HepG2 (cell line): ENCODE measurements around the gene CREB1. TPM values are rescaled to one million over a fixed set of nuclear protein-coding genes. Genes with fewer than 3 reads are reported as not detected.

ENCODE experiments used
- ATAC-seq: fragments of 200-7000 bp; cut with Tn5 transposase; 3 replicates; pipeline ENCODE4 v1.9.1; 2020; ENCODE audit warnings: mild to moderate bottlenecking, moderate library complexity
- BruUV-seq: library from RNA; stranded (reverse); fragments of 400-500 nt; replicated peaks from 2 replicates; lab custom pipeline; 2021; lab: Mats Ljungman, UMichigan
- CTCF ChIA-PET: fragments of 300-600 bp; formaldehyde crosslinking; extraction: SDS; loops from one replicate; lab custom pipeline; 2021; ENCODE audit warnings: low total read pairs, inconsistent platforms, low intra/inter-chr PET ratio; lab: Yijun Ruan, JAX
- POLR2A ChIA-PET: fragments of 350-600 bp; sonication (Branson Sonifier 250); formaldehyde crosslinking; loops from one replicate; lab custom pipeline; 2020; ENCODE audit warnings: antibody characterized with exemption, inconsistent platforms; lab: Yijun Ruan, JAX
- DNase-seq: peaks from one replicate; pipeline ENCODE4 v3.0.0-alpha.2; 2015; ENCODE audit warnings: low spot score
- FAIRE-seq: peaks from 3 replicates; lab custom pipeline; 2011; peaks lifted over from hg19 to GRCh38; lab: Jason Lieb, UNC
- H2AFZ ChIP-seq: one replicate; pipeline ENCODE4 v1.6.1; 2011; ENCODE audit warnings: low read length, inconsistent platforms
- H3K27ac ChIP-seq: fragments of 300-600 bp; 3 replicates; pipeline ENCODE4 v1.8.0; 2011; ENCODE audit warnings: mixed run types, mild to moderate bottlenecking, mixed read lengths, low read length, inconsistent platforms; ENCODE audit not compliant: insufficient read depth; ENCODE audit errors: extremely low read length
- H3K27me3 ChIP-seq, 2 experiments: fragments of 200-600 bp in 1 of 2; 2 replicates in 1 of 2; 3 replicates in 1 of 2; pipeline versions ENCODE4 v1.6.0 to v1.8.0; 2011; ENCODE audit warnings: low read length in 2 of 2, mild to moderate bottlenecking in 2 of 2, moderate library complexity in 2 of 2, inconsistent platforms in 1 of 2; ENCODE audit not compliant: insufficient read depth in 2 of 2, control insufficient read depth in 1 of 2
- H3K36me3 ChIP-seq, 2 experiments: fragments of 200-600 bp in 1 of 2; replicated peaks in 1 of 2; 2 replicates in 1 of 2; 3 replicates in 1 of 2; pipeline versions ENCODE4 v1.5.1 to v1.8.0; 2011; ENCODE audit warnings: low read length in 2 of 2, inconsistent platforms in 1 of 2; ENCODE audit not compliant: insufficient read depth in 2 of 2, control insufficient read depth in 1 of 2
- H3K4me1 ChIP-seq: 2 replicates; pipeline ENCODE4 v1.5.1; 2012; ENCODE audit warnings: low read length, inconsistent platforms; ENCODE audit not compliant: insufficient read depth
- H3K4me2 ChIP-seq: 2 replicates; pipeline ENCODE4 v1.6.0; 2011; ENCODE audit warnings: low read depth, low read length, inconsistent platforms
- H3K4me3 ChIP-seq, 3 experiments: fragments of 200-600 bp in 1 of 3; sonication (generic), shearing (Covaris generic) in 1 of 3; replicated peaks in 1 of 3; 2 replicates each; pipeline ENCODE4 v1.5.1; 2011 to 2016; ENCODE audit warnings: low read length in 3 of 3, inconsistent platforms in 2 of 3, low read depth in 2 of 3, mild to moderate bottlenecking in 2 of 3, control low read depth in 1 of 3, mixed read lengths in 1 of 3; ENCODE audit not compliant: insufficient read depth in 1 of 3
- H3K79me2 ChIP-seq: one replicate; pipeline ENCODE4 v1.6.1; 2011; ENCODE audit warnings: low read length, inconsistent platforms; ENCODE audit not compliant: insufficient read depth
- H3K9ac ChIP-seq: 2 replicates; pipeline ENCODE4 v1.6.0; 2011; ENCODE audit warnings: mild to moderate bottlenecking, low read depth, low read length, inconsistent platforms; ENCODE audit not compliant: insufficient read depth
- H3K9me3 ChIP-seq: 2 replicates; pipeline ENCODE4 v1.5.1; 2012; ENCODE audit warnings: mild to moderate bottlenecking, low read length
- H4K20me1 ChIP-seq: 2 replicates; pipeline ENCODE4 v1.6.0; 2011; ENCODE audit warnings: inconsistent platforms, mild to moderate bottlenecking, low read length, moderate library complexity; ENCODE audit not compliant: insufficient read depth
- ELF4 ChIP-seq: sonication (generic); formaldehyde crosslinking; IDR thresholded peaks from 2 replicates; pipeline ENCODE4 v1.5.0; 2020; ENCODE audit warnings: missing genetic modification reagents, mild to moderate bottlenecking, moderate library complexity, borderline replicate concordance
- KDM4B ChIP-seq: sonication (generic); formaldehyde crosslinking; IDR thresholded peaks from 2 replicates; pipeline ENCODE4 v1.4.0; 2020; ENCODE audit warnings: missing genetic modification reagents
- REPIN1 ChIP-seq: sonication (generic); formaldehyde crosslinking; IDR thresholded peaks from 2 replicates; pipeline ENCODE4 v1.8.0; 2022; ENCODE audit warnings: missing genetic modification reagents, low read depth, mild to moderate bottlenecking, borderline replicate concordance
- ZNF263 ChIP-seq: sonication (generic); formaldehyde crosslinking; IDR thresholded peaks from 2 replicates; pipeline ENCODE4 v1.4.0; 2020; ENCODE audit warnings: missing genetic modification reagents
- ZNF550 ChIP-seq: sonication (generic); formaldehyde crosslinking; IDR thresholded peaks from 2 replicates; pipeline ENCODE4 v1.4.0; 2020; ENCODE audit warnings: mild to moderate bottlenecking, missing genetic modification reagents, borderline replicate concordance
- ZNF652 ChIP-seq: IDR thresholded peaks from 2 replicates; pipeline ENCODE4 v1.6.1; 2016; ENCODE audit warnings: low read depth, borderline replicate concordance
- ZNF670 ChIP-seq: sonication (generic); formaldehyde crosslinking; IDR thresholded peaks from 2 replicates; pipeline ENCODE4 v1.8.0; 2022; ENCODE audit warnings: mild to moderate bottlenecking, missing genetic modification reagents, borderline replicate concordance
- WGBS: methylation state at CpG from one replicate; pipeline ENCODE4 v1.1.6; 2017; ENCODE audit warnings: low lambda C conversion rate; 5-methylcytosine and 5-hydroxymethylcytosine counted together
- in situ Hi-C: cut with HindIII; loops from 2 replicates; pipeline ENCODE4 v1.10.0; 2017; ENCODE audit warnings: low pct_unique_long_range_greater_than_20kb; ENCODE audit not compliant: extremely low pct_ligation_motif_present
- intact Hi-C: fragments of 100-400 bp; cut with micrococcal nuclease; formaldehyde crosslinking; loops from one replicate; pipeline ENCODE4 v1.10.0; 2022; ENCODE audit not compliant: unreplicated experiment
- polyA plus RNA-seq, 8 experiments: library from polyadenylated mRNA; depleted of rRNA in 3 of 8; stranded (reverse) in 7 of 8; unstranded in 1 of 8; fragments of >200 nt; fragmentation: Illumina TruSeq in 4 of 8; extraction: Trizol in 4 of 8; gene quantifications; 2 replicates each; pipeline versions ENCODE4 v1.2.1 to v1.2.3, GENCODE V29; 2011 to 2016; ENCODE audit warnings: low read depth in 4 of 8, missing spikeins in 1 of 8, mixed read lengths in 1 of 8; ENCODE audit not compliant: insufficient read depth in 1 of 8
- total RNA-seq, 5 experiments: library from RNA; depleted of rRNA; stranded (reverse); fragments of >200 nt; fragmentation: Illumina TruSeq; extraction: Trizol; gene quantifications; 2 replicates each; pipeline ENCODE4 v1.2.3, GENCODE V29; 2016; ENCODE audit warnings: low read depth in 1 of 5

Gene CREB1
- total and polyA plus RNA-seq, 2 of the 13 experiments (the other 11 are each of a cell fraction or from before 2014, with no cell fraction given) = 51.8 to 51.9 TPM

- H3K36me3 ChIP-seq = no peaks in the 10 kb centered on the region
- H3K4me2 ChIP-seq = no peak overlapping the region
- 0 out of 5 replicates have a peak, but pooled peaks cover 0 to 4% of the 10 kb centered on the region in 2 experiments for H3K27me3 ChIP-seq
- 21% methylated on average over 5 of the region's 5 CpGs for WGBS
- intact Hi-C loops (no loop called here), in situ Hi-C loops (no loop called here)
- BruUV-seq = no TSS peak
- no peaks in the 10 kb centered on the region for H3K9me3 ChIP-seq
- TF ChIP-seq ZNF652 (CRISPR knock-in tag) (no peak), ZNF263 (CRISPR knock-in tag) (0 out of 2 replicates have a peak, but pooled peaks have one; percentile 32)
- H3K4me1 ChIP-seq = no peaks in the 10 kb centered on the region
- DNase-seq (no peak), ATAC-seq (peak; percentile 85), FAIRE-seq (no peak)
- CTCF ChIA-PET = no interaction called here
- no peak overlapping the region for H3K9ac ChIP-seq
- no peak overlapping the region for H3K4me3 ChIP-seq
- no peak overlapping the region for H2AFZ ChIP-seq
- no peaks in the 10 kb centered on the region for H3K79me2 ChIP-seq
- POLR2A ChIA-PET = interaction anchor here (1.0 kb wide), 1 partner anchor 26 kb away, joined by 3 read pairs; the partner anchor contains the start of gene CREB1
- no peak overlapping the region for H3K27ac ChIP-seq
- H4K20me1 ChIP-seq = no peaks in the 10 kb centered on the region
These were observed 26.5 kb upstream of the CREB1 start for GRCh38 chr2:207503234-207503633.

GRCh38 chr2:207504513-207505170 lies 25.1 kb upstream of the CREB1 start:
- Histone ChIP-seq H2AFZ (no peak overlapping the region), H3K4me3 (no peak overlapping the region), H3K4me2 (no peak overlapping the region), H4K20me1 (no peaks in the 10 kb centered on the region), H3K79me2 (no peaks in the 10 kb centered on the region), H3K36me3 (no peaks in the 10 kb centered on the region), H3K9ac (no peak overlapping the region), H3K27me3 (0 out of 5 replicates have a peak, but pooled peaks cover 0 to 4% of the 10 kb centered on the region in 2 experiments), H3K4me1 (no peaks in the 10 kb centered on the region), H3K27ac (no peak overlapping the region), H3K9me3 (no peaks in the 10 kb centered on the region)
- CTCF ChIA-PET = no interaction called here
- DNase-seq (no peak), ATAC-seq (peak; percentile 53), FAIRE-seq (no peak)
- BruUV-seq = no TSS peak
- 29% methylated on average over 9 of the region's 11 CpGs for WGBS
- in situ Hi-C loops (no loop called here), intact Hi-C loops (no loop called here)
- POLR2A ChIA-PET = interaction anchor here (1.0 kb wide), 1 partner anchor 28 kb away, joined by 4 read pairs; no protein-coding TSS in a partner anchor
- TF ChIP-seq ELF4 (no peak), ZNF263 (CRISPR knock-in tag) (0 out of 2 replicates have a peak, but pooled peaks have one; percentile 15), ZNF550 (CRISPR knock-in tag) (no peak), REPIN1 (CRISPR knock-in tag) (no peak), KDM4B (no peak), ZNF670 (CRISPR knock-in tag) (no peak)
